Stimulated activated CD4-positive, alpha-beta T cell treated with anti-CD3 and anti-CD28 coated beads, Interleukin-1b, Interleukin-23, amount 100 ng/mL, for 1 hour (primary cell): ENCODE measurements around the gene CFAP45.

Experiments used
- DNase-seq, 2 donors: peaks; one replicate each; pipeline ENCODE4 v3.0.0-alpha.2; 2020; ENCODE audit warnings: low read depth in 2 of 2

CFAP45 gene

GRCh38 chr1:159877695-159878444, 22.1 kb downstream of the CFAP45 start:
- DNase-seq: no peak

GRCh38 chr1:159873530-159874143, 26.3 kb downstream of the CFAP45 start:
- no peak for DNase-seq

- DNase-seq: no peak
Observed at GRCh38 chr1:159872891-159873290, 27.1 kb downstream of the CFAP45 start.

- no peak for DNase-seq
Observed at GRCh38 chr1:159870704-159871103, 29.3 kb downstream of the CFAP45 start.

- DNase-seq: no peak
Observed at GRCh38 chr1:159869607-159870006, 30.4 kb downstream of the CFAP45 start.

GRCh38 chr1:159869173-159869572, 30.8 kb downstream of the CFAP45 start:
- no peak for DNase-seq

GRCh38 chr1:159868766-159869165, 31.2 kb downstream of the CFAP45 start:
- DNase-seq: no peak

- DNase-seq: no peak
Observed at GRCh38 chr1:159867664-159868026, 32.3 kb downstream of the CFAP45 start.

GRCh38 chr1:159866905-159867663, 32.9 kb downstream of the CFAP45 start:
- DNase-seq: no peak

- DNase-seq: no peak
Observed at GRCh38 chr1:159866066-159866465, 33.9 kb downstream of the CFAP45 start.

GRCh38 chr1:159864262-159864661, 35.7 kb downstream of the CFAP45 start:
- no peak for DNase-seq

GRCh38 chr1:159862557-159862956, 37.4 kb downstream of the CFAP45 start, which contains the start of gene VSIG8:
Gene VSIG8, minus strand, starts transcription at chr1:159862657. Its CDS starts 136 bp downstream, at chr1:159862521.
- DNase-seq: no peak

- DNase-seq: no peak
Observed at GRCh38 chr1:159862031-159862430, 37.9 kb downstream of the CFAP45 start.

GRCh38 chr1:159861218-159861617, 38.7 kb downstream of the CFAP45 start:
- DNase-seq: no peak

GRCh38 chr1:159860456-159860855, 39.5 kb downstream of the CFAP45 start:
- no peak for DNase-seq

- no peak for DNase-seq
Observed at GRCh38 chr1:159859767-159860322, 40.1 kb downstream of the CFAP45 start.

GRCh38 chr1:159857889-159858288, 42.1 kb downstream of the CFAP45 start:
- no peak for DNase-seq

- DNase-seq: no peak
Observed at GRCh38 chr1:159856576-159856975, 43.4 kb downstream of the CFAP45 start.

- DNase-seq: no peak
Observed at GRCh38 chr1:159855709-159856108, 44.3 kb downstream of the CFAP45 start.

- DNase-seq: peak; percentile 23 to 45
Observed at GRCh38 chr1:159854693-159855192, 45.2 kb downstream of the CFAP45 start.

GRCh38 chr1:159854116-159854692, 45.8 kb downstream of the CFAP45 start:
- DNase-seq: no peak
